H1 (cell line): Measurements from ENCODE around the gene TTR.

Experiments
- CREB1 ChIP-seq: IDR thresholded peaks from 2 replicates; pipeline ENCODE4 v1.6.1; 2012; ENCODE audit warnings: inconsistent platforms
- CTCF ChIP-seq, 3 experiments: IDR thresholded peaks; 1 replicate in 2 of 3; 2 replicates in 1 of 3; pipeline versions ENCODE4 v1.5.1 to v1.6.1; 2011; ENCODE audit warnings: low read length in 3 of 3, mild to moderate bottlenecking in 3 of 3, inconsistent platforms in 2 of 3, low read depth in 1 of 3, moderate library complexity in 1 of 3; ENCODE audit not compliant: insufficient read depth in 1 of 3; ENCODE audit errors: control extremely low read depth in 1 of 3
- EP300 ChIP-seq, 2 experiments: IDR thresholded peaks; 1 replicate in 1 of 2; 2 replicates in 1 of 2; pipeline ENCODE4 v1.6.1; 2011 to 2012; ENCODE audit warnings: low read depth in 2 of 2, low read length in 2 of 2, mild to moderate bottlenecking in 2 of 2, borderline replicate concordance in 1 of 2, inconsistent platforms in 1 of 2, moderate library complexity in 1 of 2
- GTF2F1 ChIP-seq: IDR thresholded peaks from 2 replicates; pipeline ENCODE4 v1.6.1; 2012; ENCODE audit warnings: low read depth, low read length, improper control_type of control experiment, borderline replicate concordance
- POLR2A ChIP-seq, 2 experiments: IDR thresholded peaks; 1 replicate in 1 of 2; 2 replicates in 1 of 2; pipeline ENCODE4 v1.6.1; 2011; ENCODE audit warnings: low read depth in 2 of 2, low read length in 2 of 2, mild to moderate bottlenecking in 2 of 2; ENCODE audit errors: control extremely low read depth in 1 of 2
- SP1 ChIP-seq: IDR thresholded peaks from 2 replicates; pipeline ENCODE4 v1.6.1; 2011; ENCODE audit warnings: low read depth, low read length
- SUZ12 ChIP-seq: fragments of 200-600 bp; sonication (generic); IDR thresholded peaks from 2 replicates; pipeline ENCODE4 v1.6.1; 2012; ENCODE audit warnings: mild to moderate bottlenecking, inconsistent platforms, low read length, moderate library complexity, mixed read lengths
- TEAD4 ChIP-seq: IDR thresholded peaks from 2 replicates; pipeline ENCODE4 v1.6.1; 2012; ENCODE audit warnings: low read depth, low read length, inconsistent platforms, mixed read lengths

GRCh38 chr18:31563778-31564177 lies 27.9 kb upstream of the TTR start:
- TF ChIP-seq CTCF (IDR thresholded peaks at IDR 0.05; ENCODE audit: control extremely low read depth in 1 of 3, insufficient read depth in 1 of 3, low read depth in 1 of 3, low read length in 3 of 3): no peak; a peak in 1 of 4 replicates
- TF ChIP-seq CREB1: no peak
- no peak for TF ChIP-seq SUZ12
- TF ChIP-seq EP300 (IDR thresholded peaks at IDR 0.05; ENCODE audit: borderline replicate concordance in 1 of 2, low read depth in 2 of 2, low read length in 2 of 2): no peak
- no peak for TF ChIP-seq GTF2F1
- TF ChIP-seq POLR2A (IDR thresholded peaks at IDR 0.05; ENCODE audit: control extremely low read depth in 1 of 2, low read depth in 2 of 2, low read length in 2 of 2): no peak
- no peak for TF ChIP-seq TEAD4
- TF ChIP-seq SP1: no peak
